ENCODE data around the gene SLC25A27.

Gene SLC25A27

DNA sequence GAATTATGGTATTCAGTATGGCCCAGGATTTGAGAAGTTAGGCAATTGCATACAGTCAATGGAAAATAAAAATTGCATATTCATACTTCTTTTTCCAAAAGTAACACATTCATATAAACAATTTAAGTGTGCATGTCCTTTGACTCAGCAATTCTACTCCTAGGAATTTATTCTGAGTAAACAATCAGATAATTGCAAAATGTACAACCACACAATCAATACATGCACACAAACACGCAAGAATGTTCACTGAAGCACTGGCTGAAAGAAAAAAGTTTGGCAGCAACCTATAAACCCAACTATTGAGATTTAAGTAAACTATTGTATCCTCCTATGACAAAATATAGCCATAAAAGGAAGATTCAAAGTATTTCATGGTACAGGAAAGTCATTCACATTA, 1.8 kb upstream of the SLC25A27 start:
- no peak for DNase-seq (ENCODE audit: low spot score)

DNA sequence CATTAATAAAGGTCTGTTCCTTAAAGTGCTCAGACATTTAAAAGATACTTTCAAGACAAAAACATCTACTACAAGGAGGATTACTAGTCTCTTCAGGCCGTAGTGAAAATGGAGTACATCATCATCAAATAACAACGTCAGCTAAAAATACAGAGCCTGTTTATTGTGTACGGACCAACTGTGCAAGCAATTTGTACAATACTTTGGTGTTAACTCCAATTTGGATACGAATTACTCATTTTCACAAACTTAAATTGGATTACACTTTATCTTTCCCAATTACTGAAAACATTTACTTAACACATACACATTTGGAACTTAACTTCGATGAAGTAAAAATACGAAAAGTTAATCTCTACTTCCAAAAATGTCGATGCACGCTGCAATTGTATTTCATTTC, 959 bp upstream of the SLC25A27 start:
- DNase-seq (ENCODE audit: low spot score) = no peak

DNA sequence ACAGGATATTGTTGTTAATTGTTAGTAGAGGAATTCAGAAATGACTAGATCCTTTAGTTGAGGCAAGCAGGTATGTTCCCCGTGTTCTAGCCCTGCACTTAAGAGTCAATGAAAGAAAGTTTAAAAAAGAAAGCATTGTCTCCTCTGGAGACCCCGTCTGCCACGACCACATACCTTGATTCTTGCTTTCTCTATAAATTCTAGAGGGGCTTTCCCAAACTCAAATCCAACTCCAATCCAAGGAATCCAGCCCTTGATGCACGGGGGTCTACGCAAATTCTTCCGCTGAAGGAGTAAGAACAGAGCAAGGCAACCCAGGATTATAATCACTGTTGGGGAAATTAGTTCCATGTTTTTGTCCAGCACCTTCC, 558 bp upstream of the SLC25A27 start:
- DNase-seq (ENCODE audit: low spot score) = no peak

DNA sequence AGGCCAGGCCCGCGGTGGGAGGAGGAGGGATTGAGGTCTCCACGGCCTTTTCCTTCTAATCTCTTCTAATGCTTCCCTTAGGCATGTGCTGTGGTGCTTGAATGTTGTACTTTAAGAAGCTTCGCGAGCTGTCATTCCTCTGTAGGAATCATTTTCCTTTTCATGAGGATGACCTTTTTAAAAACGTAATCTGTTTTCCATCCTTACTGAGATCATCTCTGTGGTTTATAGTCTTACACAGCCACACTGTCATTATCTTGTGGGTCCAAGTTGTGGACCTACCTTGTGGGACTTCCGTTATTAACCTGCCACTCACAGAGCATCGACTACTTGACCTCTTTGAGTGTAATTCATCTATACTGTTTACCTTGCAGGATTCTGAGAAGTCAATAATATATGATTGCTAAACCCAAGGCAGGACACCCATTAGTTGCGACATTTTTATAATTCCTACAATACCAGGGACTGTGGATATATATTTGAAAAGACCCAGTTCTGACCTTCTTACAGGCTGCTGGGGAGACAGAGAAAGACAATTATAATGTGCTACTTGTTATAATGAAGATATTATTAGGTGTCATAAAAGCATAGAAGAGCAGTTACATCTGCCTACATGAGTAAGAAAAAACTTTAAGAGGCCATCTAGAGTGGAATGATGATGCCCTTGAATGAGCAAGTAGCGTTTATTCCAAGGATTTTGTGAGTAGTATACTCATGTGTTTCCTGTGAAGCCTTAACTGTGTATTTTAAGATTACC, 842 bp downstream of the SLC25A27 start:
- DNase-seq (ENCODE audit: low spot score) = no peak

DNA sequence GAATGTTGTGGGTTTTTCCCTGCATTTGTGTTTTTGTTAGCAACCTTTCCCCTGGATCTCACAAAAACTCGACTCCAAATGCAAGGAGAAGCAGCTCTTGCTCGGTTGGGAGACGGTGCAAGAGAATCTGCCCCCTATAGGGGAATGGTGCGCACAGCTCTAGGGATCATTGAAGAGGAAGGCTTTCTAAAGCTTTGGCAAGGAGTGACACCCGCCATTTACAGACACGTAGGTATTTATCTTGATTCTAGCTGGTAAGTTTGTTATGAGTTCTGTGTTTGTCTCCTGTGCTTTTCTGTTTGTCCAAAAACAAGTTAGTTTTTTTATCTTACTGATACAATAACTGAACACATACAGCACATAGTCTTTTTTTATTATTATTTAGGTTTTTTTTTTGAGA, 3.0 kb downstream of the SLC25A27 start:
- DNase-seq (ENCODE audit: low spot score) = no peak

DNA sequence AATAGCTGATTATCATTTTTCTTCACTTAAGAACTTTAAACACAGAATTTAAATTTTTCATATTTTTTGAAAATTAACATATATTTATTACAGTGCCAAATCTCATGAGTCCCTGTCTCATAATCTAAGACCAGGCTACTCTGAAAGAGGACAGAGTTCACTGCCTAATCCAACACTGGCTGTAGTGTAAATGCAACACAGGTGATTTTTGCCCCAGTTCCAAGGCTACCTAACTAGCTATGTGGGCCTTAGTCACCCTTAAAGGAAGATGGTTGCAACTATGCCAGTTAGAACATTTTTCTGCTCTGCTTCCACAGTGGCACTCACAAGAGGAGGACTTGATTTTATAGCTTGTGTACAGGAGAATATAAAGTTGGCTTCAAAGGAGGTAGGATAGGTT, 4.9 kb downstream of the SLC25A27 start:
- DNase-seq (ENCODE audit: low spot score) = no peak

DNA sequence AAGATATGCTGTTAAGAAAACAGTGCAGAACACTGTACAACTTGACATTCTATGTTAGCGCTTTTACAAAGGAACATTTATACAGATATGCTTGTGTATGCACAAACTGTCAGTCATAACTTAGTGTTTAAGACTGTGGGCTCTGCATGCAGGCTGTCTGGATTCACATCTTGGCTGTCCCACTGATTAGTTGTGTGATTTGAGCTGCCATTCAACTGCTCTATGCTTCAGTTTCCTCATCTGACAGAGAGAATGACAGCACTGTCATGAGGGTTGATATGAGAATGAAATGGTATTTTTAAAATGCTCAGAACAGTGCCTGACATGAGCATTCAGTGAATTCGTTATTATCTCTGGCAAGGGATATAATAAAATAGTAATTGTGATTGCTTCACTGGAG, 8.7 kb downstream of the SLC25A27 start:
- no peak for DNase-seq (ENCODE audit: low spot score)

DNA sequence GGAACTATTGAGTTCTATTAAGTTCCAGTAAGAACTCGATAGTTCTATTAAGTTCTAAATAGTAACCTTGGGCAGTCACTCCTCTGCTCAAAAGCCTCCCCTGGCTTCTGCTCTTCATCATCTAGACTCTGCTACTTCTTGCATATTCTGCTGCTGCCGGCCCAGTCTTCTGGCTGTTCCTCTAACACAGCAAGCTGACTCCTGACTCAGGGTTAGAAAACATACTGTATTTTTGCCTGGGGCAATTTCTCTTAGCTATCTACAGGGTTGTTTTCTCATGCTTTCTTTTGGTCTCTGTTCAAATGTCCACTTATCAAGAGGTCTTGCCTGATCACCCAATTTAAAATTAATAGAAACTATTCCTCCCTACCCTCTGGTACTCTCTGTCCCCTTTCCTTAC, 14.6 kb downstream of the SLC25A27 start:
- no peak for DNase-seq (ENCODE audit: low spot score)

DNA sequence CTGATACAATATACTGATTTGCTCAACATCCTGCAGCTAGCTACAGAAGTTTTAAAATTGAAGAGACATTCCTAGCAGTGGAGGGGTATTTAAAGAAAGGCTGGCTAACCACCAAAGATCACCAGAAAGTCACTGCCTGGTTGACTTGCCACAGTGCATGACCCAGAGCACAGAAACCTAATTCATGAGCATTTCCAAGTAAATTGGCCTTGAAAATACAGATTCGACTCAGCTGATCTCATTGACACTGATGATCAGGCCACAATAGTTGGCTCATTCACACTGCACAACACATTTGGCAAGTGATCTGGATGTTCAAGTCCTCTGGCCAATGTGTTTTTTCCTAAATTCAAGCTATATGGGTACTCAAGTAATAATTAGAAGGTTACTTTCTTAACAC, 21.6 kb downstream of the SLC25A27 start:
- no peak for DNase-seq (ENCODE audit: low spot score)

DNA sequence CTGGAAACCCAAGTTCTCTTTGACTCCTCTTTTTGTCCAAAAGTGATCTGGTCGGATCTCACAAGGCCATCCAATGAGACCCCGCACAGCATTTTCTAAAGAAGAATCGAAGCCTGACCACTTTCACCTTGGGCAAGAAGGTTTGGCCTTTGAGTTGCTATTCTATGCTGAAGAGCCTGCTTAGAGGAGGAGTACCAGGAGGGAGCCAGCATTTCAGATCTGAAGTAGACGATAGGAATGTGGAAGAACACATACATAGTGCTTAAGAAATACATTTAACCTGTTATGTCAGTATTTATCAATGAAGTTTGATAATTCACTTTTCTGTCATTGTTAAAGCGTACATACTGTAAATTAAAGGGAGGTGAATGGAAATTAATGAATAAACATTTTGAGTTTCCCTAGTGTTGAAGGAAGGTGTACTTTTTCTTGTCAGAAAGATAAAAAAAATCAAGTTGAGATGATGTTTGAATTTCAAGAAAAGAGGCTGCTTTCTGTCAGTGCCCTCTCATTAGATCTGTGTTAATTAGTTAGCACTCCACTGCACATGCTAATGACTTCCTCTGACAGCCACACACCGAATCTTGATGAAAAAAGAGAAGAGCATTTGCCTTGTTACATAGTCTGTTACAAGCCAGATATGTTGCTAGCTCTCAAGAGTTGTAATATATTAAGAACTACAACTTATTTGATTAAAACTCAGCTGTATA, 24.0 kb downstream of the SLC25A27 start:
- DNase-seq (ENCODE audit: low spot score) = no peak

DNA sequence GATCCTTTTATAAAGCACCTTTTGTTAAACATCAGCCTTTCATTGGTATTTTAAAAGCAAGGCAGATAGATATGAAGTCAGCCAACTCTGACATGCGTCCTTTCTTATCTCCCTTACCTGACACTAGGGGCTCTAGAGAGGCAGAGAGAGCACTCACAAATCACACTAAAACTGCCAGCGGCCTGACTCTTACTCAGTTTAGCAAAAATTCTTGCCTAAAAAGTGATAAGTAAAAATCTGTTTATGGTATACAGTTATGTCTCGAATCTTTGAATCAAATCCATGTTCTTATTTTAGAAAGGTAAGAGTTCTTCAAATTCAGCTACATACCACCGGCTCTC, 24.5 kb downstream of the SLC25A27 start:
- no peak for DNase-seq (ENCODE audit: low spot score)

DNA sequence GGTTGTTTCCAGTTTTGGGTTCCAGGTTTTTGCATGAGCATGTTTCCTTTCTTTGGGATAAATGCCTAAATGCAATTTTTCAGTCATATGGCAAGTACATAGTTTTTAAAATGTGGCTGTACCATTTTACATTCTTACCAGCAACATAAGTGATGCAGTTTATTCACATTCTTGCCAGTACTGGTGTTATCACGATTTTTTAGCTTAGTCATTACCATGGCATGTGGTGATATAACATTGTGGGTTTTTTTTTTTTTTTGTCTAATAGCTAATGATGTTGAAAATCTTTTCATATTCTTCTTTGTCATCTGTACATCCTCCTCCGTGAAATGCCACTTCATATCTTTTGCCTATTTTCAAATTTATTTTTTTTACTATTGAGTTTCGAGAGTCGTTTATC, 32.0 kb downstream of the SLC25A27 start:
- no peak for DNase-seq (ENCODE audit: low spot score)

DNA sequence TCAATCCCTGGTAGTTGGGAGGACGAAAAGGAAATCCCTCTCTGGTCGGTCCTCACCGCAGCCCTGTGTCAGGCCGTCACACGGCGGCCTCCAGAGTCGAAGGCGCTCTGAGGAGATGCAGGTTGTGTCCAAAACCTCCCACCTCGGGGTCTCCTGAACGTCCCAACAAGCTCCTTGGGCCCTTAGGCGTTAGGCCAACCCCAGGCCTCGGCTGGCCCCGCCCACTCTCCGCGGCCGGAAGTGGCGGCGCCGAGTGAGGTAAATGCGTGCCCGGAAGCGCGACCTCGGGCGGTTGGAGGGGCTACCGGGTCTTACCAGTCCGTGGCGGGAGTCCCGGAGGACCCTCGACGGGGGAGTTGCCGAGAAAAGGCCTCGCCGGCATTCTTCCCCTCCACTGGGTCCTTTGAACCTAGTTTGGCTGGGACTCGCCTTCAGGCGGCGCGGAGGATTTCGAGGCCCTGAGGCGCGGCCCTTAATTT, 34.9 kb downstream of the SLC25A27 start, which contains the start of gene TDRD6:
TDRD6 (plus strand) TSS at position 267 of the 479 bp plus-strand sequence. CDS start 244 bp downstream, outside the sequence.
- no peak for DNase-seq (ENCODE audit: low spot score)

DNA sequence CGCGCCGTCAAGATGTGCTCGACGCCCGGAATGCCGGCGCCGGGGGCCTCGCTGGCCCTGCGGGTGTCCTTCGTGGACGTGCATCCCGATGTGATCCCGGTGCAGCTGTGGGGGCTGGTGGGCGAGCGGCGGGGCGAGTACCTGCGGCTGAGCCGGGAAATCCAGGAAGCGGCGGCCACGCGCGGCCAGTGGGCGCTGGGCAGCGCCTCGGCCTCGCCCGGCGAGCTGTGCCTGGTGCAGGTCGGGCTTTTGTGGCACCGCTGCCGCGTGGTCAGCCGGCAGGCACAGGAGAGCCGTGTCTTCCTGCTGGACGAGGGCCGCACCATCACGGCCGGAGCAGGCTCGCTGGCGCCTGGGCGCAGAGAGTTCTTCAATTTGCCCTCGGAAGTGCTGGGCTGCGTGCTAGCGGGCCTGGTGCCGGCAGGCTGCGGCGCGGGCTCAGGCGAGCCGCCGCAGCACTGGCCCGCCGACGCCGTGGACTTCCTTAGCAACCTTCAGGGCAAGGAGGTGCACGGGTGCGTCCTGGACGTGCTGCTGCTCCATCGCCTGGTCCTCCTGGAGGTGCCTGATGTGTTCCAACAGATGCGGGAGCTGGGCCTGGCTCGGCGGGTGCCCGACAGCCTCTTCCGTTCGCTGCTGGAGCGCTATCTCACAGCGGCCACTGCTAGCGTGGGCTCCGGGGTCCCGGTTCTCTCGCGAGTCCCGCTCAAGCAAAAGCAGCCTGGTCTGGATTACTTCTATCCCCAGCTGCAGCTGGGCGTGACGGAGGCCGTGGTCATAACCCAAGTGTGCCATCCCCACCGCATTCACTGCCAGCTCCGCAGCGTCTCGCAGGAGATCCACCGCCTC, 35.6 kb downstream of the SLC25A27 start:
- no peak for DNase-seq (ENCODE audit: low spot score)

DNA sequence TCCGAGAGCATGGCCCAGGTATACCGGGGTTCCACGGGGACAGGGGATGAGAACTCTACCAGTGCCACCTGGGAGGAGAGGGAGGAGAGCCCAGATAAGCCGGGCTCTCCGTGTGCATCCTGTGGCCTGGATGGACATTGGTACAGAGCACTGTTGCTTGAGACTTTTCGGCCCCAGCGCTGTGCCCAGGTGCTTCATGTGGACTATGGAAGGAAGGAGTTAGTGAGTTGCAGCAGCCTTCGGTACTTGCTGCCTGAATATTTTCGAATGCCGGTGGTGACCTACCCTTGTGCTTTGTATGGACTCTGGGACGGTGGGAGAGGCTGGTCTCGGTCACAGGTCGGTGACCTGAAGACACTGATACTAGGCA, 36.2 kb downstream of the SLC25A27 start:
- DNase-seq (ENCODE audit: low spot score) = no peak

DNA sequence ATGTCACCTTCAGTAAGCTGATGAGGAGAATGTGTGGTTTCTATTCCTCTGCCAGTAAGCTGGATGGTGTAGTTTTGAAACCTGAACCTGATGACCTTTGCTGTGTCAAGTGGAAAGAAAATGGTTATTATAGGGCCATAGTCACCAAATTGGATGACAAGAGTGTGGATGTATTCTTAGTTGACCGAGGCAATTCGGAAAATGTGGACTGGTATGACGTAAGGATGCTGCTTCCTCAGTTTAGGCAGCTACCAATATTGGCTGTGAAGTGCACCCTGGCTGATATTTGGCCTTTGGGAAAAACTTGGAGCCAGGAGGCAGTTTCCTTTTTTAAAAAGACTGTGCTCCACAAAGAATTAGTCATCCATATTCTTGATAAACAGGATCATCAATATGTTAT, 36.9 kb downstream of the SLC25A27 start:
- DNase-seq (ENCODE audit: low spot score) = no peak

DNA sequence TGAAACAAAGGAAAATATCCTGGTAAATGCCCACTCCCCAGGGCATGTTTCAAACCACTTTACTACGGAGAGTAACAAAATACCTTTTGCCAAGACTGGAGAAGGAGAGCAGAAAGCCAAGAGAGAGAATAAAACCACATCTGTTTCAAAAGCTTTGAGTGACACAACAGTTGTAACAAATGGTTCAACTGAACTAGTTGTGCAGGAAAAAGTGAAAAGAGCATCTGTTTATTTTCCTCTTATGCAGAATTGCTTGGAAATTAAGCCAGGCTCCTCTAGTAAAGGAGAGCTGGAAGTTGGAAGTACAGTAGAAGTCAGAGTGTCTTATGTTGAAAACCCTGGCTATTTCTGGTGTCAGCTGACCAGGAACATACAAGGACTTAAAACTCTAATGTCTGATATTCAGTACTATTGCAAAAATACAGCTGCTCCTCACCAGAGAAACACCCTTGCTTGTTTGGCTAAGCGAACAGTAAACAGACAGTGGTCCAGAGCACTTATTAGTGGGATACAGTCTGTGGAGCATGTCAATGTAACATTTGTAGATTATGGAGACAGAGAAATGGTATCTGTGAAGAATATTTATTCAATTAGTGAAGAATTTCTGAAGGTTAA, 37.5 kb downstream of the SLC25A27 start:
- no peak for DNase-seq (ENCODE audit: low spot score)

DNA sequence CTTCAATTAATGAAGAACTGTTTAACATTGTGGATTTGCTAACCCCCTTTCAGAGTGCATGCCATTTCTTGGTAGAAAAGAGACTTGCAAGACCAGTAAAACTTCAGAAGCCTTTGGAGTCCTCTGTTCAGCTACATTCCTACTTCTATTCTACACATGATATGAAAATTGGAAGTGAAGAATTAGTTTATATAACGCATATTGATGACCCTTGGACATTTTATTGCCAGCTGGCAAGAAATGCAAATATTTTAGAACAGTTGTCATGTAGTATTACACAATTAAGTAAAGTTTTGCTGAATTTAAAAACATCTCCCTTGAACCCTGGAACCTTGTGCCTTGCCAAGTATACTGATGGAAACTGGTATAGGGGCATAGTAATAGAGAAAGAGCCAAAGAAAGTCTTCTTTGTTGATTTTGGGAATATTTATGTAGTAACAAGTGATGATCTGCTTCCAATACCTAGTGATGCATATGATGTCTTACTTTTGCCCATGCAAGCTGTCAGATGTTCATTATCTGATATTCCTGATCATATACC, 38.2 kb downstream of the SLC25A27 start:
- no peak for DNase-seq (ENCODE audit: low spot score)

DNA sequence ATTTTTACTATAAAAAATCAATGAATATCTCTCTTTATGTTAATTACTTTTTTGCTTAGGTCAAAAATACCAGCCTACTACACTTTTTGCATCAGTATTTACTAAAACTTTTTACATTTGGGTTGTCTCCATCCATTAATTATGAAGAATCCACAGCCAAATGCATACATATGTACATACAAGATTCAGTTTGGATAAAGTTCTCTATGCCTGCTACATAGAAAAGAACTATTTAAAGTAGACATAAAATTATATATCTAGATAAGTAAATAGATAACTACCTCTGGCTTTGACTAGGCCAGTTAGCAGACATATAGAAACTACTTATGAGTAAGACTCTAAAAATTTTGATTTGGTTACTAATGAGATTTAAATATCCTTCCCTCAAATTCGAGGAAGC, 47.2 kb downstream of the SLC25A27 start:
- DNase-seq (ENCODE audit: low spot score) = no peak

DNA sequence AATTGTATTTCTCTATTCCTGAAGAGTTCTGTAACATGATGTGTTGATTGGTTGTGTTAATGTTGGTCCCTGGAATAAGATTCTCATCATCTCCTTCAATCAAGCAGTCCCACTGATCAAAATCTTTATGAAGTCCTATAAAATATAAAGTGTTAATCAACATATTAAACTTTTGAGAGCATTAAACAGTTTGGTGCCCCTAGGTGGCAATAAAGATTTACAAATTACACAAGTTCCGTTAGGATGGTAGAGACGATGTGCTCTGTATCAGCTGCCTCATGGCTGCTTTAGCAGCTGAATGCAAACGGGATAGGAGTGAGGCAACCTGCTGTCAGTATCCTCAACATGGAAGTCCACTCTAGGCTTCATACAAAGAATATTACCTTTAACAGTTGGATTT, 51.8 kb downstream of the SLC25A27 start:
- DNase-seq (ENCODE audit: low spot score) = no peak

DNA sequence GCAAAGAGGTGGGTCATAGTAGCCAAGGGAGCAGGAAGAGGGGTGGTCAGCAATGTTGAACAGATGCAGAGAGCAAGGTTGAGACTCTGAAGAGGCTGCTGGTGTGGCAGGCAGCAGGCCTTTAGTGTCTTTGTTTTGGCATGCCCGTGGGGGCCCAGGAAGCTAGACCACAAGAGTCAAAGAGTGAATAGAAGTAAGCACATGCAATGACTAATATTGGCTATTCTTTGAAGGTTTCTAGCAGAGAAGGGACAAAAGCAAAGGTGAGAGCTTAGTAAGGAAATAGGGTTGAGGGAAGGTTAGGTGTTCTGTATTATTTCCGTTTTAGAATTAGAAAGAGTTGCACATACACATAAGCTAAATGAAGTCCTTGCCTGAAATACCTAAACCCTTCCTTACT, 53.7 kb downstream of the SLC25A27 start:
- no peak for DNase-seq (ENCODE audit: low spot score)

DNA sequence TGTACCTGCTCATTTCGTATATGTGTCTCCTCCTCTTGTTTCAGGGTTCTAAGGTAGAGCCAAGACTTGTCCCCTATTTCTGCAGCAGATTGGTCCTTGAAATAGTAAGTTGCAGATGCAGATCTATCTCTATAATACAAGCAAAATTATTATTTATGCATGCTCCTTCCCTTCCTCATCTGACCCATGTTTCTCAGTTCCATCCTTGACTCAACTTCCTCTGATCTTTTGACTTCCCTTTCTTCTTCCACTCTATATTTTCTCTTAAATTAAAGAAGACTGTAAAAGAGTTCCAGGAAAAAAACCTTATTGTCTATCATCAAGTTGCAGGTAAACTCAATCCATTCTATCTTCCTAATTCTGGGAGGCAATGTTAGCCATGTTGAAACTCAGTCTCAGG, 58.7 kb downstream of the SLC25A27 start:
- no peak for DNase-seq (ENCODE audit: low spot score)
